ENCODE results near the gene MAGEA9. TPM values are rescaled to one million over a fixed set of nuclear protein-coding genes. Genes with fewer than 3 reads are reported as not detected.

MAGEA9 gene
- total RNA-seq, 1 experiment from 2014 or later, result not detected

- ChIA-PET POLR2A (no interaction called here), CTCF (no interaction called here)
- H3K36me3 Mint-ChIP-seq, result no peaks in the 10 kb centered on the region
- no peak for ATAC-seq
- H3K27ac Mint-ChIP-seq, result no peak overlapping the region
- H3K9me3 Mint-ChIP-seq, result no peaks in the 10 kb centered on the region; the same call in 1 of the 2 replicates
- H3K27me3 Mint-ChIP-seq (ENCODE audit: low read depth), result no peaks in the 10 kb centered on the region; the same call in 1 of the 2 replicates
- no peak overlapping the region for H3K4me3 Mint-ChIP-seq
- TF ChIP-seq CREM (CRISPR knock-in tag; IDR thresholded peaks at IDR 0.05) (no peak), PRRX2 (CRISPR knock-in tag; IDR thresholded peaks at IDR 0.05) (no peak), ATF2 (CRISPR knock-in tag; IDR thresholded peaks at IDR 0.05; ENCODE audit: borderline replicate concordance, low read depth) (no peak), E2F1 (CRISPR knock-in tag; IDR thresholded peaks at IDR 0.05) (no peak), ZNF138 (CRISPR knock-in tag; conservative IDR thresholded peaks at IDR 0.05) (no peak), FOXP4 (CRISPR knock-in tag; IDR thresholded peaks at IDR 0.05) (no peak), ATF1 (CRISPR knock-in tag; IDR thresholded peaks at IDR 0.05) (no peak), TEAD1 (CRISPR knock-in tag; IDR thresholded peaks at IDR 0.05) (no peak), TEAD4 (CRISPR knock-in tag; IDR thresholded peaks at IDR 0.05) (no peak), NFATC4 (CRISPR knock-in tag; IDR thresholded peaks at IDR 0.05) (no peak), CBFB (CRISPR knock-in tag; IDR thresholded peaks at IDR 0.05; ENCODE audit: low read depth) (no peak), USF1 (CRISPR knock-in tag; IDR thresholded peaks at IDR 0.05) (no peak), ATF3 (CRISPR knock-in tag; conservative IDR thresholded peaks at IDR 0.05) (no peak)
- no peak for DNase-seq (ENCODE audit: low spot score)
- peaks cover 14% of the 10 kb centered on the region for H3K4me1 Mint-ChIP-seq
These were observed 26.2 kb downstream of the MAGEA9 start for GRCh38 chrX:149807747-149808458.

GRCh38 chrX:149818652-149819051, 36.9 kb downstream of the MAGEA9 start:
- ATAC-seq (no peak), DNase-seq (ENCODE audit: low spot score) (no peak)
- CTCF ChIA-PET, result no interaction called here
- no peak for TF ChIP-seq NR2C2 (CRISPR knock-in tag; IDR thresholded peaks at IDR 0.05)
- TF ChIP-seq ZNF512 (CRISPR knock-in tag; IDR thresholded peaks at IDR 0.05; ENCODE audit: borderline replicate concordance), result no peak
- no peak for TF ChIP-seq ZNF317 (CRISPR knock-in tag; IDR thresholded peaks at IDR 0.05; ENCODE audit: borderline replicate concordance, low read depth)
- TF ChIP-seq FOXP1 (CRISPR knock-in tag; IDR thresholded peaks at IDR 0.05; ENCODE audit: borderline replicate concordance), result no peak
- Mint-ChIP-seq H3K4me3 (no peak overlapping the region), H3K36me3 (0 out of 2 replicates have a peak, but pooled peaks cover 2% of the 10 kb centered on the region), H3K27ac (no peak overlapping the region), H3K4me1 (0 out of 2 replicates have a peak, but pooled peaks cover 3% of the 10 kb centered on the region), H3K27me3 (ENCODE audit: low read depth) (peaks cover 8% of the 10 kb centered on the region; the same call in 1 of the 2 replicates), H3K9me3 (peaks cover 9% of the 10 kb centered on the region; the same call in 1 of the 2 replicates)
- POLR2A ChIA-PET, result no interaction called here
